GM12892 (cell line): ENCODE data around the gene SYS1.

Experiments used
- POLR2A ChIP-seq: IDR thresholded peaks from 2 replicates; pipeline ENCODE4 v1.6.1; 2011; ENCODE audit warnings: low read depth, low read length, control low read depth
- POLR2AphosphoS5 ChIP-seq: IDR thresholded peaks from 2 replicates; pipeline ENCODE4 v1.6.1; 2011; ENCODE audit warnings: low read depth, low read length, control low read depth
- TAF1 ChIP-seq: IDR thresholded peaks from 2 replicates; pipeline ENCODE4 v1.6.1; 2011; ENCODE audit warnings: low read depth, mild to moderate bottlenecking, control low read depth, low read length, borderline replicate concordance

- TF ChIP-seq POLR2AphosphoS5 (no peak), POLR2A (no peak), TAF1 (no peak)
These were observed 3.2 kb downstream of the SYS1 start for GRCh38 chr20:45366192-45366591.
